Caco-2 (cell line): ENCODE data around the gene BCO2. TPM values are rescaled to one million over a fixed set of nuclear protein-coding genes. Genes with fewer than 3 reads are reported as not detected.

Experiments used
- BruUV-seq: library from RNA; stranded (reverse); fragments of 400-500 nt; replicated peaks from 2 replicates; lab custom pipeline; 2021; lab: Mats Ljungman, UMichigan
- CTCF ChIA-PET: fragments of 300-600 bp; sonication (Branson Sonifier 250); formaldehyde crosslinking; loops from one replicate; lab custom pipeline; 2022; ENCODE audit warnings: antibody characterized with exemption; lab: Charles Lee
- POLR2A ChIA-PET: fragments of 300-600 bp; sonication (Branson Sonifier 250); formaldehyde crosslinking; loops from one replicate; lab custom pipeline; 2022; ENCODE audit warnings: antibody characterized with exemption; lab: Charles Lee
- DNase-seq, 2 experiments: peaks; one replicate each; pipeline versions ENCODE4 v3.0.0 to v3.0.0-alpha.2; 2020 to 2022
- H3K27me3 ChIP-seq: replicated peaks from 2 replicates; pipeline ENCODE4 v1.6.0; 2011; ENCODE audit warnings: low read length; ENCODE audit not compliant: control insufficient read depth, insufficient read depth
- H3K36me3 ChIP-seq: 2 replicates; pipeline ENCODE4 v1.5.1; 2011; ENCODE audit warnings: low read length; ENCODE audit not compliant: control insufficient read depth, insufficient read depth
- H3K4me1 ChIP-seq: fragments of 250-450 bp; sonication (Bioruptor Pico); 2 replicates; pipeline ENCODE4 v1.5.1; 2020; ENCODE audit warnings: mild to moderate bottlenecking
- H3K4me3 ChIP-seq: 2 replicates; pipeline ENCODE4 v1.5.1; 2011; ENCODE audit warnings: low read depth, mild to moderate bottlenecking, control low read depth, low read length
- H3K9me3 ChIP-seq: fragments of 250-450 bp; sonication (Bioruptor Pico); 2 replicates; pipeline ENCODE4 v1.5.1; 2020; ENCODE audit warnings: mild to moderate bottlenecking, moderate library complexity
- H3K27ac Mint-ChIP-seq: one replicate; pipeline ENCODE4 v1.8.0; 2022; ENCODE audit warnings: mixed read lengths; ENCODE audit not compliant: unreplicated experiment
- H3K27me3 Mint-ChIP-seq: one replicate; pipeline ENCODE4 v1.8.0; 2022; ENCODE audit warnings: mixed read lengths; ENCODE audit not compliant: insufficient read depth, unreplicated experiment
- H3K36me3 Mint-ChIP-seq: one replicate; pipeline ENCODE4 v1.8.0; 2022; ENCODE audit warnings: mild to moderate bottlenecking, mixed read lengths; ENCODE audit not compliant: insufficient read depth, unreplicated experiment
- H3K4me1 Mint-ChIP-seq: one replicate; pipeline ENCODE4 v1.8.0; 2022; ENCODE audit warnings: low read depth, mixed read lengths; ENCODE audit not compliant: unreplicated experiment
- H3K4me3 Mint-ChIP-seq: one replicate; pipeline ENCODE4 v1.8.0; 2022; ENCODE audit warnings: mild to moderate bottlenecking, moderate library complexity, mixed read lengths; ENCODE audit not compliant: unreplicated experiment
- H3K9me3 Mint-ChIP-seq: one replicate; pipeline ENCODE4 v1.8.0; 2022; ENCODE audit warnings: mixed read lengths; ENCODE audit not compliant: unreplicated experiment
- CTCF ChIP-seq, 2 experiments: fragments of 200-600 bp in 1 of 2; IDR thresholded peaks; 1 replicate in 1 of 2; 2 replicates in 1 of 2; pipeline versions ENCODE4 v1.5.1 to v1.8.0; 2011 to 2022; ENCODE audit warnings: antibody characterized with exemption in 1 of 2, control low read depth in 1 of 2, inconsistent platforms in 1 of 2, low read depth in 1 of 2, low read length in 1 of 2, mild to moderate bottlenecking in 1 of 2, moderate library complexity in 1 of 2; ENCODE audit not compliant: insufficient read depth in 1 of 2, severe bottlenecking in 1 of 2, unreplicated experiment in 1 of 2
- intact Hi-C: fragments of 100-400 bp; cut with micrococcal nuclease; formaldehyde crosslinking; loops from one replicate; pipeline ENCODE4 v1.10.0; 2022; ENCODE audit not compliant: unreplicated experiment
- total RNA-seq: library from RNA; stranded (reverse); gene quantifications from 2 replicates; pipeline ENCODE4 v1.2.3, GENCODE V29; 2022

The BCO2 gene
- total RNA-seq, 1 experiment from 2014 or later = 2.2 TPM

GRCh38 chr11:112266410-112266778 lies 91.1 kb downstream of the BCO2 start:
- H3K9me3 ChIP-seq = 0 out of 2 replicates have a peak, but pooled peaks cover 7% of the 10 kb centered on the region
- intact Hi-C loops = no loop called here
- BruUV-seq = no TSS peak
- Mint-ChIP-seq H3K4me1 (peaks cover 23% of the 10 kb centered on the region), H3K27ac (no peak overlapping the region), H3K27me3 (no peaks in the 10 kb centered on the region), H3K4me3 (no peak overlapping the region), H3K36me3 (no peaks in the 10 kb centered on the region), H3K9me3 (no peaks in the 10 kb centered on the region)
- POLR2A ChIA-PET = no interaction called here
- H3K4me1 ChIP-seq = peaks cover 22% of the 10 kb centered on the region
- CTCF ChIA-PET = no interaction called here
- TF ChIP-seq CTCF (IDR thresholded peaks at IDR 0.05; ENCODE audit: insufficient read depth in 1 of 2, low read depth in 1 of 2, low read length in 1 of 2, severe bottlenecking in 1 of 2, unreplicated experiment in 1 of 2) = no peak
- H3K36me3 ChIP-seq = no peaks in the 10 kb centered on the region
- H3K27me3 ChIP-seq = no peaks in the 10 kb centered on the region
- H3K4me3 ChIP-seq = no peak overlapping the region
- DNase-seq = no peak

GRCh38 chr11:112267188-112267591 lies 91.9 kb downstream of the BCO2 start:
- Histone ChIP-seq H3K4me1 (peaks cover 24% of the 10 kb centered on the region), H3K9me3 (0 out of 2 replicates have a peak, but pooled peaks cover under 1% of the 10 kb centered on the region), H3K27me3 (no peaks in the 10 kb centered on the region), H3K4me3 (no peak overlapping the region), H3K36me3 (no peaks in the 10 kb centered on the region)
- peak; percentile 34 to 61 for DNase-seq
- no TSS peak for BruUV-seq
- Mint-ChIP-seq H3K36me3 (no peaks in the 10 kb centered on the region), H3K9me3 (no peaks in the 10 kb centered on the region), H3K27me3 (no peaks in the 10 kb centered on the region), H3K27ac (no peak overlapping the region), H3K4me3 (no peak overlapping the region), H3K4me1 (peaks cover 23% of the 10 kb centered on the region)
- ChIA-PET POLR2A (no interaction called here), CTCF (interaction anchor here (0.7 kb wide), 1 partner anchor 46 kb away, joined by 3 read pairs; no protein-coding TSS in a partner anchor)
- TF ChIP-seq CTCF (IDR thresholded peaks at IDR 0.05; ENCODE audit: insufficient read depth in 1 of 2, low read depth in 1 of 2, low read length in 1 of 2, severe bottlenecking in 1 of 2, unreplicated experiment in 1 of 2) = no peak
- intact Hi-C loops = no loop called here

GRCh38 chr11:112268406-112268805 lies 93.1 kb downstream of the BCO2 start:
- Mint-ChIP-seq H3K4me3 (no peak overlapping the region), H3K36me3 (no peaks in the 10 kb centered on the region), H3K4me1 (peaks cover 23% of the 10 kb centered on the region), H3K27ac (no peak overlapping the region), H3K9me3 (no peaks in the 10 kb centered on the region), H3K27me3 (no peaks in the 10 kb centered on the region)
- Histone ChIP-seq H3K4me1 (peaks cover 24% of the 10 kb centered on the region), H3K27me3 (no peaks in the 10 kb centered on the region), H3K9me3 (no peaks in the 10 kb centered on the region), H3K36me3 (no peaks in the 10 kb centered on the region), H3K4me3 (no peak overlapping the region)
- BruUV-seq = no TSS peak
- POLR2A ChIA-PET = no interaction called here
- CTCF ChIA-PET = interaction anchor here (0.8 kb wide), 1 partner anchor 12 kb away, joined by 3 read pairs; no protein-coding TSS in a partner anchor
- no peak for TF ChIP-seq CTCF (IDR thresholded peaks at IDR 0.05; ENCODE audit: insufficient read depth in 1 of 2, low read depth in 1 of 2, low read length in 1 of 2, severe bottlenecking in 1 of 2, unreplicated experiment in 1 of 2)
- intact Hi-C loops = no loop called here
- no peak for DNase-seq

Other genes starting within 250 kb of the BCO2 start
- gene DIXDC1, start 238.2 kb upstream of the BCO2 start, total RNA-seq = 4.9 and 6.4 TPM in 2 replicates
- 99.3 and 100.0 TPM in 2 replicates for gene DLAT, start 150.1 kb upstream of the BCO2 start, total RNA-seq
- gene PIH1D2, start 101.5 kb upstream of the BCO2 start, total RNA-seq = 2.6 and 2.7 TPM in 2 replicates
- 36.9 and 37.4 TPM in 2 replicates for gene NKAPD1, start 101.2 kb upstream of the BCO2 start, total RNA-seq
- 147 and 154 TPM in 2 replicates for gene TIMM8B, start 88.8 kb upstream of the BCO2 start, total RNA-seq
- 157 and 166 TPM in 2 replicates for gene SDHD, start 88.6 kb upstream of the BCO2 start, total RNA-seq
- gene IL18, start 11.4 kb upstream of the BCO2 start, total RNA-seq = 32.8 and 36.5 TPM in 2 replicates
- gene TEX12, start 8.1 kb upstream of the BCO2 start, total RNA-seq = not detected in 2 replicates
- 78.0 and 79.5 TPM in 2 replicates for gene PTS, start 50.9 kb downstream of the BCO2 start, total RNA-seq
- not detected in 2 replicates for gene PLET1, start 85.3 kb downstream of the BCO2 start, total RNA-seq